SK-N-SH (cell line): ENCODE data around the gene RIC8B. TPM values are rescaled to one million over a fixed set of nuclear protein-coding genes. Genes with fewer than 3 reads are reported as not detected.

ENCODE experiments used
- CTCF ChIA-PET: fragments of 300-600, 350-600 bp; formaldehyde crosslinking; extraction: SDS; loops from one replicate; lab custom pipeline; 2021; lab: Yijun Ruan, JAX
- POLR2A ChIA-PET: fragments of 350-600 bp; sonication (Branson Sonifier 250); formaldehyde crosslinking; extraction: SDS; loops from one replicate; lab custom pipeline; 2020; ENCODE audit warnings: antibody characterized with exemption, inconsistent platforms; lab: Yijun Ruan, JAX
- DNase-seq: peaks from one replicate; pipeline ENCODE4 v3.0.0; 2012
- H2AFZ ChIP-seq: fragments of 200-600 bp; sonication (generic); 2 replicates; pipeline ENCODE4 v1.8.1; 2016; ENCODE audit warnings: antibody characterized with exemption, mild to moderate bottlenecking, low read depth
- H3F3A ChIP-seq: fragments of 200-600 bp; sonication (generic); replicated peaks from 2 replicates; pipeline ENCODE3; 2016; ENCODE audit warnings: antibody characterized with exemption, mild to moderate bottlenecking; ENCODE audit not compliant: insufficient read depth
- H3K27ac ChIP-seq, 2 experiments: fragments of 200-500 bp in 1 of 2; fragments of 200-600 bp in 1 of 2; sonication (Bioruptor generic) in 1 of 2; sonication (generic), shearing (Covaris generic) in 1 of 2; 2 replicates each; pipeline versions ENCODE4 v1.5.1 to v1.6.1; 2014 to 2016; ENCODE audit warnings: low read depth in 2 of 2, inconsistent platforms in 1 of 2, low read length in 1 of 2, mild to moderate bottlenecking in 1 of 2, mixed read lengths in 1 of 2
- H3K27me3 ChIP-seq: fragments of 200-600 bp; sonication (generic), shearing (Covaris generic); 2 replicates; pipeline ENCODE4 v1.6.1; 2016; ENCODE audit warnings: mixed run types; ENCODE audit not compliant: insufficient read depth
- H3K36me3 ChIP-seq, 2 experiments: fragments of 200-500 bp in 1 of 2; fragments of 200-600 bp in 1 of 2; sonication (Bioruptor generic) in 1 of 2; sonication (generic) in 1 of 2; replicated peaks in 1 of 2; 2 replicates each; pipeline versions ENCODE3 to v1.5.1; 2014 to 2016; ENCODE audit warnings: low read length in 1 of 2, mild to moderate bottlenecking in 1 of 2; ENCODE audit not compliant: insufficient read depth in 2 of 2, control insufficient read depth in 1 of 2
- H3K4me1 ChIP-seq, 2 experiments: fragments of 200-500 bp in 1 of 2; fragments of 200-600 bp in 1 of 2; sonication (Bioruptor generic) in 1 of 2; sonication (generic), shearing (Covaris generic) in 1 of 2; 2 replicates each; pipeline versions ENCODE4 v1.5.1 to v1.6.1; 2014 to 2016; ENCODE audit warnings: low read depth in 1 of 2, low read length in 1 of 2, mixed run types in 1 of 2; ENCODE audit not compliant: insufficient read depth in 2 of 2, control insufficient read depth in 1 of 2
- H3K4me2 ChIP-seq: fragments of 200-600 bp; sonication (generic), shearing (Covaris generic); 2 replicates; pipeline ENCODE4 v1.6.1; 2017; ENCODE audit warnings: mixed run types
- H3K4me3 ChIP-seq, 2 experiments: fragments of 200-500 bp in 1 of 2; fragments of 200-600 bp in 1 of 2; sonication (Bioruptor generic) in 1 of 2; sonication (generic), shearing (Covaris generic) in 1 of 2; 2 replicates each; pipeline versions ENCODE4 v1.5.1 to v1.8.1; 2014 to 2016; ENCODE audit warnings: low read depth in 2 of 2, inconsistent platforms in 1 of 2, low read length in 1 of 2, mild to moderate bottlenecking in 1 of 2, mixed read lengths in 1 of 2, moderate library complexity in 1 of 2
- H3K79me2 ChIP-seq: fragments of 200-600 bp; sonication (generic); 2 replicates; pipeline ENCODE4 v1.8.1; 2017; ENCODE audit warnings: mild to moderate bottlenecking; ENCODE audit not compliant: insufficient read depth
- H3K9ac ChIP-seq: fragments of 200-600 bp; sonication (generic); 2 replicates; pipeline ENCODE4 v1.6.1; 2017; ENCODE audit warnings: mixed run types
- H3K9me2 ChIP-seq: fragments of 200-600 bp; sonication (generic); 2 replicates; pipeline ENCODE4 v1.6.1; 2017; ENCODE audit warnings: mixed run types
- H3K9me3 ChIP-seq: fragments of 200-600 bp; sonication (generic); 2 replicates; pipeline ENCODE4 v1.6.1; 2017; ENCODE audit warnings: mixed run types, mild to moderate bottlenecking, moderate library complexity
- H4K20me1 ChIP-seq: fragments of 200-600 bp; sonication (generic); 2 replicates; pipeline ENCODE4 v1.6.1; 2017; ENCODE audit warnings: mild to moderate bottlenecking, mixed run types; ENCODE audit not compliant: insufficient read depth
- CHD2 ChIP-seq: fragments of 150-350 bp; IDR thresholded peaks from 2 replicates; pipeline ENCODE4 v1.6.1; 2018; ENCODE audit warnings: low read length; ENCODE audit not compliant: partially characterized antibody
- EP300 ChIP-seq, 2 experiments: IDR thresholded peaks; 2 replicates each; pipeline versions ENCODE4 v1.4.0 to v1.6.1; 2012; ENCODE audit warnings: borderline replicate concordance in 1 of 2, low read depth in 1 of 2, low read length in 1 of 2
- EZH2phosphoT487 ChIP-seq: fragments of 200-600 bp; sonication (generic); IDR thresholded peaks from 2 replicates; pipeline ENCODE4 v1.6.1; 2017; ENCODE audit warnings: low read depth, mixed run types, mild to moderate bottlenecking, antibody characterized with exemption, moderate library complexity, borderline replicate concordance
- FOSL2 ChIP-seq: IDR thresholded peaks from 2 replicates; pipeline ENCODE4 v1.4.0; 2012; ENCODE audit warnings: low read depth, mild to moderate bottlenecking, moderate library complexity, borderline replicate concordance
- FOXJ3 ChIP-seq: sonication (generic); formaldehyde crosslinking; IDR thresholded peaks from 2 replicates; pipeline ENCODE4 v1.5.1; 2020; ENCODE audit warnings: mild to moderate bottlenecking, missing genetic modification reagents
- GATA2 ChIP-seq: sonication (generic); formaldehyde crosslinking; IDR thresholded peaks from 2 replicates; pipeline ENCODE4 v1.5.0; 2020; ENCODE audit warnings: mild to moderate bottlenecking, missing genetic modification reagents
- JUND ChIP-seq: IDR thresholded peaks from 2 replicates; pipeline ENCODE4 v1.4.0; 2012
- MXI1 ChIP-seq: IDR thresholded peaks from 2 replicates; pipeline ENCODE4 v1.6.1; 2012; ENCODE audit warnings: mild to moderate bottlenecking, low read depth, low read length, improper control_type of control experiment
- NFIC ChIP-seq: IDR thresholded peaks from 2 replicates; pipeline ENCODE4 v1.4.0; 2012; ENCODE audit warnings: borderline replicate concordance
- POLR2AphosphoS5 ChIP-seq: IDR thresholded peaks from 2 replicates; pipeline ENCODE4 v1.6.1; 2012; ENCODE audit warnings: low read depth, low read length
- RAD21 ChIP-seq: IDR thresholded peaks from 2 replicates; pipeline ENCODE4 v1.6.1; 2012; ENCODE audit warnings: mild to moderate bottlenecking, low read length
- RCOR1 ChIP-seq: fragments of 150-350 bp; IDR thresholded peaks from 2 replicates; pipeline ENCODE4 v1.6.1; 2017; ENCODE audit warnings: antibody characterized with exemption, low read length
- RFX5 ChIP-seq: IDR thresholded peaks from 2 replicates; pipeline ENCODE4 v1.6.1; 2012; ENCODE audit warnings: mild to moderate bottlenecking, improper control_type of control experiment, low read length
- RXRA ChIP-seq: IDR thresholded peaks from 2 replicates; pipeline ENCODE4 v1.4.0; 2012; ENCODE audit warnings: low read depth, mild to moderate bottlenecking, borderline replicate concordance
- SIN3A ChIP-seq: IDR thresholded peaks from 2 replicates; pipeline ENCODE4 v1.6.1; 2012; ENCODE audit warnings: low read depth, mild to moderate bottlenecking, low read length, moderate library complexity, borderline replicate concordance
- TAF1 ChIP-seq: IDR thresholded peaks from 2 replicates; pipeline ENCODE4 v1.6.1; 2012; ENCODE audit warnings: low read depth, mild to moderate bottlenecking, low read length, moderate library complexity, borderline replicate concordance
- TEAD4 ChIP-seq: IDR thresholded peaks from 2 replicates; pipeline ENCODE4 v1.4.0; 2012; ENCODE audit warnings: mild to moderate bottlenecking, borderline replicate concordance; ENCODE audit not compliant: insufficient read depth
- YY1 ChIP-seq: IDR thresholded peaks from 2 replicates; pipeline ENCODE4 v1.4.0; 2012; ENCODE audit warnings: low read depth, mild to moderate bottlenecking
- WGBS: methylation state at CpG from one replicate; pipeline ENCODE4 v1.1.6; 2017; ENCODE audit warnings: low lambda C conversion rate; 5-methylcytosine and 5-hydroxymethylcytosine counted together
- polyA plus RNA-seq, 3 experiments: library from polyadenylated mRNA; depleted of rRNA; stranded (reverse); fragments of >200 nt; gene quantifications; 2 replicates each; pipeline ENCODE4 v1.2.3, GENCODE V29; 2012
- TF ChIP-seq, protein P1 (sequence below): IDR thresholded peaks from 2 replicates; pipeline ENCODE4 v1.4.0; 2012; ENCODE audit warnings: low read depth, borderline replicate concordance
- TF ChIP-seq, protein P2 (sequence below): fragments of 200-600 bp; sonication (generic); IDR thresholded peaks from 2 replicates; pipeline ENCODE4 v1.6.1; 2017; ENCODE audit warnings: antibody characterized with exemption, mild to moderate bottlenecking, moderate library complexity
- TF ChIP-seq, protein P3 (sequence below): fragments of 150-350 bp; IDR thresholded peaks from 2 replicates; pipeline ENCODE4 v1.6.1; 2016; ENCODE audit warnings: mild to moderate bottlenecking, low read depth, low read length
- TF ChIP-seq, protein P4 (sequence below): IDR thresholded peaks from 2 replicates; pipeline ENCODE4 v1.4.0; 2012; ENCODE audit warnings: low read depth, borderline replicate concordance

Gene RIC8B
- polyA plus RNA-seq, 1 of the 3 experiments (the other 2 are of a cell fraction) = 6.2 TPM

DNA sequence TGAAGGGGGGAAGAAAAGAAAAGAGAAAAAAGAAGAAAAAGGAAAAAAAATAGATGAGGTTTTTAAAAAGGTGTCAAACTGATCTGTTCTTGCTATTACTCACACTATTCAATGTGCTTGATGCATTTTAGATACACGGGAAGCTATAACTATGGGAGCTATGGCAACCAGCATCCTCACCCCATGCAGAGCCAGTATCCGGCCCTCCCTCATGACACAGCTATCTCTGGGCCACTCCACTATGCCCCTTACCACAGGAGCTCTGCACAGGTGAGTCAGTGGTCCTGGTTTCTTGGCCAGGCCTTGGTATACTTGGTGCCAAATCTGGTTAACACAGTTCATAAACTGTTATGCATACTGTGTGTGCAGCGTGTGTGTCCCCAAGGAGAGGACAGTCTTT is 24.0 kb upstream of the RIC8B start:
- no peak overlapping the region for H2AFZ ChIP-seq
- no peaks in the 10 kb centered on the region for H3K9me3 ChIP-seq
- H3K9me2 ChIP-seq = no peaks in the 10 kb centered on the region
- no peaks in the 10 kb centered on the region for H3K79me2 ChIP-seq
- no peak overlapping the region for H3K4me2 ChIP-seq
- ChIA-PET CTCF (no interaction called here), POLR2A (no interaction called here)
- H3K36me3 ChIP-seq = no peaks in the 10 kb centered on the region
- H4K20me1 ChIP-seq = no peaks in the 10 kb centered on the region
- DNase-seq = no peak
- H3K27me3 ChIP-seq = no peaks in the 10 kb centered on the region
- no peaks in the 10 kb centered on the region for H3K4me1 ChIP-seq
- 66% methylated on average over 2 of the region's 3 CpGs for WGBS
- TF ChIP-seq RXRA = no peak
- TF ChIP-seq NFIC = no peak
- TF ChIP-seq EZH2phosphoT487 = no peak
- TF ChIP-seq MXI1 = no peak
- TF ChIP-seq JUND = no peak
- TF ChIP-seq SIN3A = no peak
- no peak for TF ChIP-seq RAD21
- TF ChIP-seq, protein P1, sequence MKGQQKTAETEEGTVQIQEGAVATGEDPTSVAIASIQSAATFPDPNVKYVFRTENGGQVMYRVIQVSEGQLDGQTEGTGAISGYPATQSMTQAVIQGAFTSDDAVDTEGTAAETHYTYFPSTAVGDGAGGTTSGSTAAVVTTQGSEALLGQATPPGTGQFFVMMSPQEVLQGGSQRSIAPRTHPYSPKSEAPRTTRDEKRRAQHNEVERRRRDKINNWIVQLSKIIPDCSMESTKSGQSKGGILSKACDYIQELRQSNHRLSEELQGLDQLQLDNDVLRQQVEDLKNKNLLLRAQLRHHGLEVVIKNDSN = no peak
- no peak for TF ChIP-seq FOSL2
- no peak for TF ChIP-seq CHD2
- TF ChIP-seq POLR2AphosphoS5 = no peak
- H3K27ac ChIP-seq = no peak overlapping the region
- H3K9ac ChIP-seq = no peak overlapping the region
- H3K4me3 ChIP-seq = no peak overlapping the region
- H3F3A ChIP-seq = no peaks in the 10 kb centered on the region

DNA sequence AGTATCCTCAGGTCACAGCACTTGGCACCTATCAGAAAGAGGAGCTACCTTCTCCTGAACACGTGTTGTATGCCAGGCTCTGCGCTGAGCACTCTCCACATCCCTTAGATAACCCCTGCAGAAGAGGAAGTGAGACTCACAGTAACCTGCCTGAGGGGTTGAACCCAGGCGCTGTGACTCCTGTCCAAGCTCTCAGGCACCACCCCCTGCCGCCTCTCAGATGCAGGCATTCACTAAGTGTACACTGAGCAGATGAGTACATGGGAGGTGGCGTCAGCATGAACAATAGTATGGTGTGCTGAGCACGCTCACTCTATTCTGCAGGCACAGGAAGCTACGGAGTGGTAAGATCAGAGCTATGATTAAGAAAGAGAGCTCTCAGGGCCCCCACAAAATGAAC is 21.0 kb upstream of the RIC8B start:
- Histone ChIP-seq H3K9ac (no peak overlapping the region), H4K20me1 (no peaks in the 10 kb centered on the region), H3K4me1 (no peaks in the 10 kb centered on the region), H3K4me2 (no peak overlapping the region), H2AFZ (no peak overlapping the region), H3F3A (no peaks in the 10 kb centered on the region), H3K27me3 (no peaks in the 10 kb centered on the region), H3K4me3 (no peak overlapping the region), H3K79me2 (no peaks in the 10 kb centered on the region), H3K9me3 (no peaks in the 10 kb centered on the region), H3K27ac (no peak overlapping the region), H3K36me3 (no peaks in the 10 kb centered on the region)
- CTCF ChIA-PET = no interaction called here
- DNase-seq = no peak
- WGBS = 76% methylated on average over 7 of the region's 7 CpGs
- TF ChIP-seq YY1 (no peak), EZH2phosphoT487 (no peak), FOXJ3 (CRISPR knock-in tag) (no peak), RCOR1 (no peak), RFX5 (no peak), EP300 (IDR thresholded peaks at IDR 0.05; ENCODE audit: borderline replicate concordance in 1 of 2, low read depth in 1 of 2, low read length in 1 of 2) (no peak), GATA2 (CRISPR knock-in tag) (no peak), TEAD4 (no peak), TAF1 (no peak), CHD2 (no peak)
- TF ChIP-seq, protein P2, sequence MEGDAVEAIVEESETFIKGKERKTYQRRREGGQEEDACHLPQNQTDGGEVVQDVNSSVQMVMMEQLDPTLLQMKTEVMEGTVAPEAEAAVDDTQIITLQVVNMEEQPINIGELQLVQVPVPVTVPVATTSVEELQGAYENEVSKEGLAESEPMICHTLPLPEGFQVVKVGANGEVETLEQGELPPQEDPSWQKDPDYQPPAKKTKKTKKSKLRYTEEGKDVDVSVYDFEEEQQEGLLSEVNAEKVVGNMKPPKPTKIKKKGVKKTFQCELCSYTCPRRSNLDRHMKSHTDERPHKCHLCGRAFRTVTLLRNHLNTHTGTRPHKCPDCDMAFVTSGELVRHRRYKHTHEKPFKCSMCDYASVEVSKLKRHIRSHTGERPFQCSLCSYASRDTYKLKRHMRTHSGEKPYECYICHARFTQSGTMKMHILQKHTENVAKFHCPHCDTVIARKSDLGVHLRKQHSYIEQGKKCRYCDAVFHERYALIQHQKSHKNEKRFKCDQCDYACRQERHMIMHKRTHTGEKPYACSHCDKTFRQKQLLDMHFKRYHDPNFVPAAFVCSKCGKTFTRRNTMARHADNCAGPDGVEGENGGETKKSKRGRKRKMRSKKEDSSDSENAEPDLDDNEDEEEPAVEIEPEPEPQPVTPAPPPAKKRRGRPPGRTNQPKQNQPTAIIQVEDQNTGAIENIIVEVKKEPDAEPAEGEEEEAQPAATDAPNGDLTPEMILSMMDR = no peak
- TF ChIP-seq, protein P3, sequence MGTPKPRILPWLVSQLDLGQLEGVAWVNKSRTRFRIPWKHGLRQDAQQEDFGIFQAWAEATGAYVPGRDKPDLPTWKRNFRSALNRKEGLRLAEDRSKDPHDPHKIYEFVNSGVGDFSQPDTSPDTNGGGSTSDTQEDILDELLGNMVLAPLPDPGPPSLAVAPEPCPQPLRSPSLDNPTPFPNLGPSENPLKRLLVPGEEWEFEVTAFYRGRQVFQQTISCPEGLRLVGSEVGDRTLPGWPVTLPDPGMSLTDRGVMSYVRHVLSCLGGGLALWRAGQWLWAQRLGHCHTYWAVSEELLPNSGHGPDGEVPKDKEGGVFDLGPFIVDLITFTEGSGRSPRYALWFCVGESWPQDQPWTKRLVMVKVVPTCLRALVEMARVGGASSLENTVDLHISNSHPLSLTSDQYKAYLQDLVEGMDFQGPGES = no peak
- TF ChIP-seq, protein P4, sequence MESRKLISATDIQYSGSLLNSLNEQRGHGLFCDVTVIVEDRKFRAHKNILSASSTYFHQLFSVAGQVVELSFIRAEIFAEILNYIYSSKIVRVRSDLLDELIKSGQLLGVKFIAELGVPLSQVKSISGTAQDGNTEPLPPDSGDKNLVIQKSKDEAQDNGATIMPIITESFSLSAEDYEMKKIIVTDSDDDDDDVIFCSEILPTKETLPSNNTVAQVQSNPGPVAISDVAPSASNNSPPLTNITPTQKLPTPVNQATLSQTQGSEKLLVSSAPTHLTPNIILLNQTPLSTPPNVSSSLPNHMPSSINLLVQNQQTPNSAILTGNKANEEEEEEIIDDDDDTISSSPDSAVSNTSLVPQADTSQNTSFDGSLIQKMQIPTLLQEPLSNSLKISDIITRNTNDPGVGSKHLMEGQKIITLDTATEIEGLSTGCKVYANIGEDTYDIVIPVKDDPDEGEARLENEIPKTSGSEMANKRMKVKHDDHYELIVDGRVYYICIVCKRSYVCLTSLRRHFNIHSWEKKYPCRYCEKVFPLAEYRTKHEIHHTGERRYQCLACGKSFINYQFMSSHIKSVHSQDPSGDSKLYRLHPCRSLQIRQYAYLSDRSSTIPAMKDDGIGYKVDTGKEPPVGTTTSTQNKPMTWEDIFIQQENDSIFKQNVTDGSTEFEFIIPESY = no peak
- TF ChIP-seq, all 33 proteins: peak for 0
- POLR2A ChIA-PET = no interaction called here
- H3K9me2 ChIP-seq = no peaks in the 10 kb centered on the region
